ENCODE measurements around the gene TIAM1. TPM values are rescaled to one million over a fixed set of nuclear protein-coding genes. Genes with fewer than 3 reads are reported as not detected.

Gene TIAM1
- total and polyA plus RNA-seq, 2 of the 8 experiments (the other 6 are each of a cell fraction or from before 2014, with no cell fraction given), result 10.1 to 30.7 TPM

GRCh38 chr21:31103571-31104265 lies 240.3 kb downstream of the TIAM1 start (continued):
- TF ChIP-seq CTBP2 (IDR thresholded peaks at IDR 0.05; ENCODE audit: borderline replicate concordance, insufficient read depth, insufficient read length, low read length) (no peak), RBBP5 (IDR thresholded peaks at IDR 0.05; ENCODE audit: borderline replicate concordance, low read depth, low read length) (no peak), SAP30 (IDR thresholded peaks at IDR 0.05; ENCODE audit: insufficient read depth, insufficient replicate concordance, low read length) (no peak), NANOG (IDR thresholded peaks at IDR 0.05; ENCODE audit: insufficient read depth, low read depth, low read length, poor library complexity, severe bottlenecking) (no peak), TAF1 (IDR thresholded peaks at IDR 0.05; ENCODE audit: low read depth, low read length) (no peak)
